Keratinocyte (primary cell): Measurements from ENCODE around the gene DNAJB11. TPM values are rescaled to one million over a fixed set of nuclear protein-coding genes. Genes with fewer than 3 reads are reported as not detected.

Experiments used
- DNase-seq: peaks from one replicate; pipeline ENCODE4 v3.0.0-alpha.2; 2011; ENCODE audit warnings: low read depth, missing footprints, low spot score
- FAIRE-seq: peaks from 2 replicates; lab custom pipeline; 2011; peaks lifted over from hg19 to GRCh38; lab: Jason Lieb, UNC
- H2AFZ ChIP-seq: 2 replicates; pipeline ENCODE4 v1.6.0; 2012; ENCODE audit warnings: low read length, control low read depth, inconsistent platforms; ENCODE audit not compliant: control insufficient read depth
- H3K27ac ChIP-seq: 2 replicates; pipeline ENCODE4 v1.5.1; 2011; ENCODE audit warnings: low read length; ENCODE audit not compliant: control insufficient read depth, insufficient read depth
- H3K27me3 ChIP-seq: 3 replicates; pipeline ENCODE4 v1.6.0; 2011; ENCODE audit warnings: low read length; ENCODE audit not compliant: control insufficient read depth, insufficient read depth; ENCODE audit errors: extremely low read depth
- H3K36me3 ChIP-seq, 2 experiments: 2 replicates in 1 of 2; 3 replicates in 1 of 2; pipeline ENCODE4 v1.5.1; 2011; ENCODE audit warnings: low read length in 2 of 2, mild to moderate bottlenecking in 1 of 2; ENCODE audit not compliant: control insufficient read depth in 2 of 2, insufficient read depth in 2 of 2; ENCODE audit errors: extremely low read depth in 1 of 2
- H3K4me1 ChIP-seq: 3 replicates; pipeline ENCODE4 v1.5.1; 2011; ENCODE audit warnings: low read length; ENCODE audit not compliant: control insufficient read depth, insufficient read depth; ENCODE audit errors: extremely low read depth
- H3K4me2 ChIP-seq: 3 replicates; pipeline ENCODE4 v1.6.0; 2011; ENCODE audit warnings: low read depth, low read length; ENCODE audit not compliant: control insufficient read depth, insufficient read depth; ENCODE audit errors: extremely low read depth
- H3K4me3 ChIP-seq, 3 experiments: fragments of 200-600 bp in 1 of 3; sonication (generic) in 1 of 3; 2 replicates in 2 of 3; 3 replicates in 1 of 3; pipeline ENCODE4 v1.5.1; 2011 to 2016; ENCODE audit warnings: low read length in 3 of 3, mild to moderate bottlenecking in 3 of 3, control low read depth in 2 of 3, inconsistent platforms in 1 of 3, low read depth in 1 of 3, mixed read lengths in 1 of 3, mixed run types in 1 of 3, moderate library complexity in 1 of 3; ENCODE audit not compliant: control insufficient read depth in 2 of 3, insufficient read depth in 2 of 3; ENCODE audit errors: extremely low read depth in 1 of 3
- H3K79me2 ChIP-seq: 2 replicates; pipeline ENCODE4 v1.6.0; 2012; ENCODE audit warnings: low read length; ENCODE audit not compliant: control insufficient read depth, insufficient read depth
- H3K9ac ChIP-seq: 3 replicates; pipeline ENCODE4 v1.6.0; 2011; ENCODE audit warnings: low read length; ENCODE audit not compliant: control insufficient read depth, insufficient read depth; ENCODE audit errors: extremely low read depth
- H3K9me1 ChIP-seq: 3 replicates; pipeline ENCODE4 v1.6.0; 2011; ENCODE audit warnings: low read length; ENCODE audit not compliant: control insufficient read depth, insufficient read depth; ENCODE audit errors: extremely low read depth
- H3K9me3 ChIP-seq: 2 replicates; pipeline ENCODE4 v1.5.1; 2012; ENCODE audit warnings: low read depth, low read length; ENCODE audit not compliant: control insufficient read depth
- H4K20me1 ChIP-seq: 3 replicates; pipeline ENCODE4 v1.6.0; 2011; ENCODE audit warnings: low read length; ENCODE audit not compliant: control insufficient read depth, insufficient read depth; ENCODE audit errors: extremely low read depth
- CTCF ChIP-seq, 3 experiments: IDR thresholded peaks in 1 of 3; conservative IDR thresholded peaks in 1 of 3; optimal IDR thresholded peaks in 1 of 3; 2 replicates in 2 of 3; 3 replicates in 1 of 3; pipeline versions ENCODE3 to v1.5.1; 2011; ENCODE audit warnings: low read length in 3 of 3, mild to moderate bottlenecking in 3 of 3, moderate library complexity in 2 of 3, control low read depth in 1 of 3, inconsistent platforms in 1 of 3; ENCODE audit not compliant: insufficient read depth in 2 of 3; ENCODE audit errors: extremely low read depth in 1 of 3
- EZH2 ChIP-seq: IDR thresholded peaks from one replicate; pipeline ENCODE4 v1.6.1; 2012; ENCODE audit warnings: inconsistent platforms, mild to moderate bottlenecking, low read length, moderate library complexity
- dilution Hi-C: fragments of 300-500 bp; cut with MboI; formaldehyde crosslinking; loops from one replicate; pipeline ENCODE4 v1.7.0; 2020; ENCODE audit warnings: low sequenced_read_pairs; ENCODE audit not compliant: extremely low pct_ligation_motif_present
- polyA plus RNA-seq, 5 experiments: library from polyadenylated mRNA; depleted of rRNA in 3 of 5; stranded (reverse) in 3 of 5; stranded (forward) in 1 of 5; unstranded in 1 of 5; fragments of >200 nt; gene quantifications; 1 replicate in 1 of 5; 2 replicates in 3 of 5; 3 replicates in 1 of 5; pipeline versions ENCODE4 v1.2.1 to v1.2.3, GENCODE V29; 2011 to 2012; ENCODE audit warnings: missing spikeins in 2 of 5, low read depth in 1 of 5, low replicate concordance in 1 of 5

DNAJB11 gene
- polyA plus RNA-seq, 1 donor (not counting 4 experiments of a cell fraction or from before 2014, with no cell fraction given) = 61.8 TPM

GRCh38 chr3:186614597-186615483 lies 44.3 kb downstream of the DNAJB11 start:
- Histone ChIP-seq H3K4me1 (peaks cover 24% of the 10 kb centered on the region), H3K27ac (no peak overlapping the region), H3K27me3 (no peaks in the 10 kb centered on the region), H3K9ac (no peak overlapping the region), H4K20me1 (no peaks in the 10 kb centered on the region), H2AFZ (peak overlapping the region; percentile 34), H3K9me3 (no peaks in the 10 kb centered on the region), H3K79me2 (no peaks in the 10 kb centered on the region), H3K4me2 (peak overlapping the region; percentile 34), H3K9me1 (no peaks in the 10 kb centered on the region), H3K36me3 (no peaks in the 10 kb centered on the region), H3K4me3 (no peak overlapping the region)
- DNase-seq (peak; percentile 42), FAIRE-seq (peak; percentile 84)
- dilution Hi-C loops = no loop called here
- TF ChIP-seq CTCF (optimal IDR thresholded peaks at IDR 0.05 in 1 of 3, IDR thresholded peaks at IDR 0.05 in 1 of 3, conservative IDR thresholded peaks at IDR 0.05 in 1 of 3; ENCODE audit: extremely low read depth in 1 of 3, insufficient read depth in 2 of 3, low read length in 3 of 3) (peak; percentile 93 to 99 (median 97)), EZH2 (no peak)

GRCh38 chr3:186616299-186616617 lies 45.7 kb downstream of the DNAJB11 start:
- Histone ChIP-seq H3K9me3 (no peaks in the 10 kb centered on the region), H3K27me3 (no peaks in the 10 kb centered on the region), H3K36me3 (no peaks in the 10 kb centered on the region), H3K27ac (no peak overlapping the region), H3K4me1 (peaks cover 22% of the 10 kb centered on the region), H2AFZ (no peak overlapping the region), H3K4me3 (no peak overlapping the region), H3K9me1 (no peaks in the 10 kb centered on the region), H4K20me1 (no peaks in the 10 kb centered on the region), H3K9ac (no peak overlapping the region), H3K4me2 (no peak overlapping the region), H3K79me2 (no peaks in the 10 kb centered on the region)
- FAIRE-seq (no peak), DNase-seq (no peak)
- dilution Hi-C loops = no loop called here
- no peak for TF ChIP-seq CTCF (optimal IDR thresholded peaks at IDR 0.05 in 1 of 3, IDR thresholded peaks at IDR 0.05 in 1 of 3, conservative IDR thresholded peaks at IDR 0.05 in 1 of 3; ENCODE audit: extremely low read depth in 1 of 3, insufficient read depth in 2 of 3, low read length in 3 of 3)
- TF ChIP-seq EZH2 = no peak
